Activated CD4-positive, alpha-beta T cell treated with anti-CD3 and anti-CD28 coated beads, Interleukin-10, Interleukin-2, amounts not matched to agents 100 ng/mL and 50 ng/mL, durations not matched to agents 16 hours and 8 hours (primary cell): ENCODE measurements around the gene RNF135.
A peak's percentile ranks its signal among the peaks of the same experiment; 100 is the strongest.
"Not testable (repeated sequence)": the region's sequence is repeated elsewhere in the genome, so short reads cannot be mapped to it uniquely, and the experiment has no call there.

Source experiments
- DNase-seq: peaks from one replicate; pipeline ENCODE4 v3.0.0-alpha.2; 2020

Gene RNF135

GRCh38 chr17:31004160-31004559, 33.3 kb downstream of the RNF135 start:
- no peak for DNase-seq

- DNase-seq, result no peak
Observed at GRCh38 chr17:31007695-31008373, 37.0 kb downstream of the RNF135 start.

GRCh38 chr17:31008374-31009041, 37.7 kb downstream of the RNF135 start:
- DNase-seq, result peak; percentile 54

GRCh38 chr17:31009042-31009702, 38.3 kb downstream of the RNF135 start:
- peak; percentile 22 for DNase-seq

- not testable (repeated sequence) for DNase-seq
Observed at GRCh38 chr17:31010014-31010413, 39.2 kb downstream of the RNF135 start.

DNA sequence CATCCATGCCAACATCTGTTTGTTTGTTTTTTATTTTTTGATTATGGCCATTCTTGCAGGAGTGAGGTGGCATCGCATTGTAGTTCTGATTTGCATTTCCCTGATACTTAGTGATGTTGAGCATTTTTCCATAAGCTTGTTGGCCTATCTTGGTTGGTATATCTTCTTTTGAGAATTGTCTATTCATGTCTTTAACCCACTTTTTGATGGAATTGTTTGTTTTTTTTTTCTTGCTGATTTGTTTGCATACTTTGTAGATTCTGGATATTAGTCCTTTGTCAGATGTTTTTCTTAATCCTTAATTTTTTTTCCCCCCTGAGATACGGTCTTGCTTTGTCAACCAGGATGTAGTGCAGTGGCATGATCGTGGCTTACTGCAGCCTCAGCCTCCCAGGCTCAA, 43.0 kb downstream of the RNF135 start:
- no peak for DNase-seq

GRCh38 chr17:31015639-31016038, 44.8 kb downstream of the RNF135 start:
- no peak for DNase-seq

- DNase-seq, result no peak
Observed at GRCh38 chr17:31019004-31019403, 48.2 kb downstream of the RNF135 start.

- DNase-seq, result not testable (repeated sequence)
Observed at GRCh38 chr17:31023171-31023570, 52.3 kb downstream of the RNF135 start.

- no peak for DNase-seq
Observed at GRCh38 chr17:31031841-31032240, 61.0 kb downstream of the RNF135 start.

- not testable (repeated sequence) for DNase-seq
Observed at GRCh38 chr17:31035611-31036010, 64.8 kb downstream of the RNF135 start.

DNA sequence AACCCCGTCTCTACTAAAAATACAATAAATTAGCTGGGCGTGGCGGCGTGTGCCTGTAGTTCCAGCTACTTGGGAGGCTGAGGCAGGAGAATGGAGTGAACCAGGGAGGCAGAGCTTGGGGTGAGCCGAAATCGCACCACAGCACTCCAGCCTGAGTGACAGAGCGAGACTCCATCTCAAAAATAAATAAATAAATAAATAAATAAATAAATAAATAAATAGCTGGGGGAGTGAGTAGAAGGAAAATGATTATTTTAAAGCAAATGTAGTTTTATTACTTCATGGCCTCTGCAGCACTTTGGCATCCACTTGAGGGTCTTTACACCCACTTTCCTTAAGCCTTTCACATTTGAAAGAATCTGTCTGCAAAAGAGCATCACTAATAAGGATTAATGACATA, 70.0 kb downstream of the RNF135 start:
- DNase-seq, result not testable (repeated sequence)

GRCh38 chr17:31042378-31042777, 71.5 kb downstream of the RNF135 start:
- not testable (repeated sequence) for DNase-seq

DNA sequence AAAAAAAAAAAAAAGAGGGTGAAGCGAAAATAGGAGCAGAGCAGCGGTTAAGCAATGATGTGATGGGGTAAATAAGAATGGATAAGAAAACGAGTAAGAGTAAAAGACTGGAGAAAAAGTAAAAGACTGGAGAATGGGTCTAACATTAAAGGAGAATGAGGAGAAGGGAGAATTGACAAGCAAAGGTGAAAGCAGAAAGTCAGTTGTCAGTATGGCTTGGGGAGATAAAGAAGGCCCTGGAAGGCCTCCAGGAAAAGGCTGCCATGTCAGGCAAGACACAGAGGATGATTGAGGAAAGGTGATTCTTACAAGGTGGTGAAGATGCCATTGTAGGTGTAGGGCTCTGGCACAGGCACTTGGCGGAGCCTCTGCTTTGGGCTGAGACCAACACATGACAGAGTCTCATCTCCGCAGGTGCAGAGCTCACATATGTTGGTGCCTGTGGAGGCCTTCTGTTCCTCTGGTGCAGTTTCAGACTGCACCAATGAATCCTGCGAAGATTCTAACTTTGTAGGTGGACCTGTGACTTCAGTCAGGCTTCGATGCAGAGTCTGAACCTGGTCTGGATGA, 76.1 kb downstream of the RNF135 start:
- not testable (repeated sequence) for DNase-seq

GRCh38 chr17:31048142-31048541, 77.3 kb downstream of the RNF135 start:
- DNase-seq, result no peak

DNA sequence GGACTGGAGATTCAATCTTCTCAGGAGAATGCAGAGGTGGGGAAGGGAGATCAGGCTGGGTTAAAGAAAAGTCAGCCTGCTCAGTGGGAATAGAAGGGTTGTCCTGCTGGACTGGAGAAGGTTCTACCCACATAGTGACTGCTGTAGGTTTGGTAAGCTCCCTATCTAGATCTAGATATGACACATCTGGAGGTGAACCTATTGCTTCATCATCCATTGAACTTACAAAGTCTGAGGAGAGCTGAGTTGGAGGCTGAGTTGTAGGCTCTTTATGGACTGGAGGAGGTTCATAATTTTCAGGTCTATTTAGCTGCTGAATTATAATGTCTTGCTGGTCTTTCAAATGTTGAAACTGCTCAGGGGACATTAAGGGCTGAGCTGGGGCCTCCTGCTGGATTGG, 77.9 kb downstream of the RNF135 start:
- DNase-seq, result no peak
